Anterior cingulate cortex (tissue), 58 donors: ENCODE measurements around the gene ITGAE.

Experiments used
- DNase-seq, 58 donors: peaks; one replicate each; lab custom pipeline; 2025; lab: John Stamatoyannopoulos, UW

ITGAE gene

DNA sequence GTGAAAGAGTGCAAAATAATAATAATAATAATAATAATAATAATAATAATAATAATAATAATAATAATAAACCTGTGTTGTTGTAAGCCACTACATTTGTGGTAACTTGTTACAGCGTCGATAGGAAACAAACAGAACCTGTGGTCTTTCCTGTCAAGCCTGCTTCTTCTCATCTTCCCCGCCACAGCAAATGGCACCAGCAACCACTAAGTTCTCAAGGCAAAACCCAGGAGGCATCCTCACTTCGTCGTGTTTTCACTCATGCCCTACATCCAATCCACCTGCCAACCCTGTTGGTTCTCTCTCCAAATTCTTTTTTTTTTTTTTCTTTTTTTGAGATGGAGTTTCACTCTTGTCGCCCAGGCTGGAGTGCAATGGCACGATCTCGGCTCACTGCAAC, 34.2 kb downstream of the ITGAE start:
- no peak for DNase-seq

DNA sequence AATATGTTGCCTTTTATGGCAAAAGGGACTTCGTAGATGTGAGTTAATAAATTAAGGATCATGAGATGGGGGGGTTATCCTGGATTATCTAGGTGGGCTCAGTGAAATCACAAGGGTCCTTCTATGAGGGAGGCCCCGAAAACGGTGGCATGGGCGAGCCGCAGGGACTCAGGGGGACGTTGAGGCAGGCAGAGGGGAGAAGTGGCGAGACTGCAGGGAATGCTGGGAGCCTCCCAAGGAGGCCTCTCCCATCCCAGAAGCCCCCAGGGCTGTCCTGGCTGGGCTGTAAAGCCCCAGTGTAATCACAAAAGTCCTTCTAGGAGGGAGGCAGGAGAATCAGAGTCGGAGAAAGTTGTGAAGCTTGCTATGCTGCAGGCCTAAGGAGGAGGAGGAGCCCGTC, 35.0 kb downstream of the ITGAE start:
- DNase-seq: no peak

DNA sequence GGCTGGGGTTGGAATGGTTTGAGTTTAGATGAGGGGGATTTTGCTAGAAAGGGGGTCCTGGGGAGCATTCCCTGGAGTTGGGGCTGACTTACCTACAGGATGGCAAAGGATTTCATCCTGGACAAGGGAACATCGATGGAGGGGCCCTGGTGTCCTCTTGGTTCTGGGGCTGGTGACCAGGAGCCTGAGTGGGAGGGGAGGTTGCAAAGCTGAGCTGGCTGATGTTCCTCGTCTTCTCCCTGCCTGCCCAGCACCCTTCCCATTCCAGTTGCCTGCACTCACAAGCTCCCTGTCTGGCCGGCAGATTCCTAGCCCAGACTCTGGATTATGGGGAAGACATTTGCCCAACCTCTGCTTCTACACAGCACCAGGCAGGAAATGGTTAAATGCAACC, 37.2 kb downstream of the ITGAE start:
- no peak for DNase-seq

DNA sequence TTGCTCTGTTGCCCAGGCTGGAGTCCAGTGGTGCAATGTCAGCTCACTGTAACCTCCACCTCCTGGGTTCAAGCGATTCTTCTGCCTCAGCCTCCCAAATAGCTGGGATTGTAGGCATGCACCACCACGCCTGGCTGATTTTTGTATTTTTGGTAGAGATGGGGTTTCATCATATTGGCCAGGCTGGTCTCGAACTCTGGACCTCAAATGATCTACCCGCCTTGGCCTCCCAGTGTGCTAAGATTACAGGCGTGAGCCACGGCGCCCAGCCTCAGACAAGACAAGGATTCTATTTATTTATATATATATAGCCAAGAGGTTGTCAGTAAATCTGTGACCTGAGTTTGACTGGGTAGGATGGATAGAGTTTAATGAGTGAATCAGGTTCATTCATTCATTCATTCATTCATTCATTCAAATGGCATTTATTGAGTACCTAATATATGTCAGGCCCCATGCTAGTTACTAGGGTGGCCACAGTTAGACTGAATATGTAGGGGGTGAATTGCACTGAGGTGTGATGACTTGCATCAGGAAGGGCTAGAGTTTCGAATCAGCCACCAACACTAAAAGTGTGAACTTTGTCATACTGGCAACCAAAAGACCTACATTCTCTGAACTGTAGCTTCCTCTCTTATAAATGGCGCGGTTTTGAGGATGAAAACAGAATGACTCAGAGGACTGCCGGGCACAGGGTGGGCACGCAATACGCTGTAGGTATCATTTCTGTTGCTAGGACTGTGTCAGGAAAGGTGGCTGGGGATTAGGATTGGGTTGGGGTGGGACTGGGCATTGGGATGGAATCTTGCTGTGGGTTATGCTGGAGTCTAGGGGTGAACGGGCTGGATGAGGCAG, 37.8 kb downstream of the ITGAE start:
- no peak for DNase-seq

DNA sequence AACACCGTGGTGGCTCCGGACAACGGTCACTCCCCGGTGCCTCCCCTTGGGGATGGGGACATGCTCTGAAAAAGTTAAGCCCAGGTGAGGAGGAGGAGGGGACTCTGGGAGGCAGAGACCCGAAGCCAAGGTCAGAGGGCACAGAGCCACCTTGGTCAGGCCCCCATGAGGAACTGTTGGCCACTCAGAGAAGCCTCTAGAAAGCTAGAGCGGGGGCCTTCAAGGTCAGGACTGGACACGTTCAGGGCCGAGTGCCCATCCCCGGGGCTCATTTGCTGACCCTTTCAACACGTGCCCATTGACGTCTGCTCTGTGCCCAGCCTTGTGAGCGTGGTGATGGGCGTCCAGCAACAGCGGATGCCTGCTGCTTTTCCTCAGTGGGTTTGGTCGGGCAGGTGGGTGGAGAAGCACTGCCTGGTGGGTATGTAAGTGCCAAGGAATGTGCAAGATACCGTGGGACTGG, 39.0 kb downstream of the ITGAE start:
- no peak for DNase-seq

DNA sequence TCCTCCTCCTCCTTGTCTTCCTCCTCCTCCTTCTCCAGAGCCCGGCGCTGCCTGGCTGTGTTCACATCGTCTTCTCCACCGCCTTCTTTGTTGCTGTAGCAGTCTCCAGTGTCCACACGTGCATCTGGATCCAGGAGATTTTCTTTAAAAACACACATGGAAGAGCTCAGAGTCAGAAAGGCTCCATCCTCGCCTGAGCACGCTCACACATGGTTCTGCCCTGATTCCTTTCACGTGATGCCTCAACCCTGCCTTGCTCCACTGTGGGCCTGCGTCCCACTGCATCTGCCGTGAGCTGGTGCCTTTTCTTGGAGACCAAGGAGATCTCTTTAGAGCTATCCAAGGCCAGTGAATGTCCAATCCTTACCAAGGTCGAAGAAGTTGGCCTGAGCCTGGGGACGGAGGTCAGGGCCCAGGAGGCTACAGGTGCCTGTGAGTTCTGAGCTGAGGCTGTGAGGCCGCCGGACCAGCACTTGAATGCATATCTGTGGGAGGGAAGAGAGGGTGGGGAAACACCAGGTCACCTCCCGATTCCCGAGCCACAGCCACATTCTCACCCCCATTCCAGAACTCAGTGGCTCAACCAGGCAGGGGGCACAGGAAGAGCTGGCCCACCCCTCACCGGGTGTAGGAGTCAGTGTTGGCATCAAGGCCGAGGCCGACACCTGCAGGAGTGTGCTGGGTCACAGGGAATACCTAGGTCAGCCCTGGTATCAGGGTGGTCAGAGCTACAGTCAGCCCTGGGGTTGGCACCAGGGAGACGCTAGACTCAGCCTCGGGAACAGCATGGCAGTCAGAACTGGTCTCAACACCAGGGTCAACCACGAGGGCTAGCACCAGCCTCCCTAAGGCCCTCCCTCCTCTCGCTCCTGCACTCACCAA, 39.7 kb downstream of the ITGAE start:
- DNase-seq: no peak

DNA sequence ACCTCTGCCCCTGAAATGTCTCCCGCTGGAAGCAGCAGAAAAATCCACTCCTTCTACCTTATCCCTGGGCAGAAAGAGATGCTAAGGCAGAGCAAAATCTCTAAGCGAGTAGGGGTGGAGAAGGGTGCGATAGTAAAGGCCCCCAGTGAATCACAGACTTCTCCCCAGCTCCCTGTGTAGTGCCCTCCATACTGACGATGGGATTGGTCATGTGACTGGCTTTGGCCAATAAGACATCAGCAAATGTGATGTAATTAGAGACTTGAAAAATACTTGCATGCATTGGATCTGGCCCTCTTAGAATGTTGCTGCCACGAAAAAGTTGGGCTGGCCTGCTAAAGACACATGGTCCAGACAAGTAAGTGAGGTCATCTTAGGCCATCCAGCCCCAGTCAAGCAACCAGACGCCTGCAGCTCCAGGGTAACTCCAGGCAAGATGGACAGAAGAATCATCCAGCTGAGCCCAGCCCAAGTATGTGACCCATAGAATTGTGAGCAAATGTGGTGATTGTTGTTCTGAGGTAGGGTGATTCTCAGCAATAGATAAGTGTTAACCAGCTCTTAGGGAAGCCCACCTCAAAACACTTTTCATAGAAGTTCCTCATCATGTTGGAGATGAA, 41.3 kb downstream of the ITGAE start:
- DNase-seq: no peak

DNA sequence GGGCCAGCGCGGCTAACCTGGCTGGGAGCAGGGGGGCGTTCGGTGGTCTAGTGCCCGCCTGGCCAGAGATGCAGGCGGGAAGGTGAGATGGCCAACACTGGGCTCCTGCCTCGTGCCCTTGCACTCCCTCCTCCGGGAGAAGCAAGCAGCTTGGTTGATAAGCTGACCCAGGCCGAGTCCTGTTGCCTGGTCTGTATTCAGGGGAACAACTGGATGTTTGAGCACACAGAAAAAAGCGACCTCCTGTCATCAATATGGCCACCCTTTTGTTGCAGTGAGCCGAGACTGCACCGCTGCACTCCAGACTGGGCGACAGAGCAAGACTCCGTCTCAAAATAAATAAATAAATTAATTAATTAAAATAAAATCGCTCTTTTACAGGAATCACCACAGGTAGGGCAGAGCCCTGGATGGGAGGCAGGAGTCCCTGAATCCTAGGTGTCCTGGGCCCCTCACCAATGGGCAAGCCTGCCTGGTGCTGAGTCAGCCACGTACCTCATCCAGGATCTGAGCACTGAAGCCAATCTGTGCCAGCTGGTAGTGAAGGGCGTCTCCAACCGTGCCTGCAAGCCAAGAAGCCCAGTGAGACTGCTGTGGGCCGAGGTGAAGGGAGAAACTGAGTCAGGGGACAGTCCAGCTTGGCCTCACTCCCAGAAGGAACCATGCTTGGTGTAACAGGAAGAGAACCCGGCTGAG, 45.5 kb downstream of the ITGAE start:
- DNase-seq: no peak

DNA sequence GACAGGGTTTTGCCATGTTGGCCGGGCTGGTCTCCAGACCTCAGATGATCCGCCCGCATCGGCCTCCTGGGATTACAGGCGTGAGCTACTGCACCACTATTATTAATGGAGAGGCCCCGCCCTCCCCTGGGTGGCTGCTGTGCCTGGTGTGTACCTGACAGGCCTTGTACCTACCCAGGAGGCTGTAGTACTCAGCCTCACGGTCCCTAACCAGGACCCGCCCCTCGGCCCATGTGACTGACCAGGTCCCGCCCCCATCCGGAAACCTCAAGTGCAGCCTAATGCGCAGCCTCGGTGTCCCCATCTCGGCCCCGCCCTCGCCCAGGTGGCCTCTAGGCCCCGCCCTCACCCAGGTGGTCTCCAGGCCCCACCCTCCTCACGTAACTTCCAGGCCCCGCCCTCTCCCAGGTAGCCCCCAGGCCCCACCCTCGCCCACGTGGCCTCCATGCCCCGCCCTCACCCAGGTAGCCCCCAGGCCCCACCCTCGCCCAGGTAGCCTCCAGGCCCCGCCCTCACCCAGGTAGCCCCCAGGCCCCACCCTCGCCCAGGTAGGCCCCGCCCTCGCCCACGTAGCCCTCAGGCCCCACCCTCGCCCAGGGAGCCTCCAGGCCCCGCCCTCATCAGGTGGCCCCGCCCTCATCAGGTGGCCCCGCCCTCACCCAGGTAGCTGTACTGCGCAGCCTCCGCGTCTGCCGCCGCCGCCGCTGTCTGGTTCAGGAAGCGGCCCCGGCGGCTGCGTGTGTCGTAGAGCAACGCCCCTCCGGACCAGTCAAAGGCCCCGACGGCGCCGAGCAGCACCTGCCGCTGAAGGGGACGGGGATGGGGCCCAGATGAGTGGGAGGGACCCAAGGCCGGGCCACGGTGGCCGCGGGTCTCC, 46.3 kb downstream of the ITGAE start:
- DNase-seq: peak in 2 of 58 donors; percentile 16 to 48

DNA sequence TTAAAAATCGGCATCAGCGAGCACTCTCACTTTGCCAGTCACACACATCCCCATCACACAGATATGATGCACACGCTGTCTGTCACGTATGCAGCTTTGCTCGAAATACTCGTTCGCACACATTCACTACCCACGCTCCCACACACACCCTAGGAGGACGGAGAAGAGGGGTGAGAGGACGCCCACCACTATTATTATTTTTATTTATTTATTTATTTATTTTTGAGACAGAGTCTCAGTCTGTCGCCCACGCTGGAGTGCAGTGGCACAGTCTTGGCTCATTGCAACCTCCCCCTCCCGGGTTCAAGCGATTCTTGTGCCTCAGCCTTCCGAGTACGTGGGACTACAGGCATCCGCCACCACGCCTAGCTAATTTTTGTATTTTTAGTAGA, 46.9 kb downstream of the ITGAE start:
- no peak for DNase-seq

DNA sequence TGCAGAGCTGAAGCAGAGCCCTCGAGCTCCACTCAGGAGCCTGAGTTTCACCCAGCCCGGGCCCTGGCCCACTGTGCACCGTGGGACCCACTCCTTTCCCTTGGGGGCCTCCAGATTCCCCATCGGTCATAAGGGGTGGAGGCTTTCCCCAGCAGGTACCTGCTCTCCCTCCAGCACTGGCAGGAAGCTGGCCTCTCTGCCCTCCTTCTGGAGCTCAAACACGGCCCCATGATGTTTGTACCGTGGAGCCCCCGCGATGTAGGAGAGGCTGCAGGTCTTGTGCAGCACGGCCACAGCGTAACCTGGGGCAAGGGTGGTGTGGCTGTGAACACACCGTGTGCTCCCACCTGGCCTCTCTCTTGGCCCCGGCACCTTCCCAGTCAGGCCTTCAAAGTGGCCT, 47.4 kb downstream of the ITGAE start:
- no peak for DNase-seq

DNA sequence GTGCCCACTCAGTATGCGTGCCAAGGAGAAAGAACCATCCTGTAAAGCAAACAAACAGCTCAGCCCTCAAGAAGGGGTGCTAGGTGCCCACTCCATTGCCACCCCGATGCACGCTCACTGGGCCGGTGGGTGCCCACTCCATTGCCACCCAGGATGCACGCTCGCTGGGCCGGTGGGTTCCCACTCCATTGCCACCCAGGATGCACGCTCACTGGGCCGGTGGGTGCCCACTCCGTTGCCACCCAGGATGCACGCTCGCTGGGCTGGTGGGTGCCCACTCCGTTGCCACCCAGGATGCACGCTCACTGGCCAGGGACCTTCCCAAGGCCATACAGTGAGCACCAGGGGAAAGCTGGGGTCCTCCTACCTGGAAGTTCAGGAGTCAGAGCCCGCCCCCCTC, 49.2 kb downstream of the ITGAE start:
- no peak for DNase-seq

DNA sequence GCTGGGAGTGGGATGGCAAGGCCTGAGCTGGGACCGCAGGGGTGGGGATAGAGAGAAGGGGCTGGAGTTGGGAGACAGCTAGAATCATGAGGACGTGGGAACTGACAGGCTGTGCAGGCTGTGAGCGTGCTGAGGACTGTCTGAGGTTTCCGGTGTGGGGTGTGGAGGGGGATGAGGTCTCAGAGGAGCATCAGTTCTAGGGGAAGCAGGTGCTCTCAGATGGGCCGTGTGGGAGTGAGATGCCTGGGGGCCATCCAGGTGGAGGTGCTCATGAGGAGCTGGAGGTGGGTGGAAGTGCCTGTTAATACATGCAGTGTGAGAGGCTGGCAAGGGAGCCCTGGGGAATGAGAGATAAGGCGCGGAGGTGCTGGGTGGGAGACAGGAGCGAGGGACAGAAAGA, 50.1 kb downstream of the ITGAE start:
- no peak for DNase-seq

DNA sequence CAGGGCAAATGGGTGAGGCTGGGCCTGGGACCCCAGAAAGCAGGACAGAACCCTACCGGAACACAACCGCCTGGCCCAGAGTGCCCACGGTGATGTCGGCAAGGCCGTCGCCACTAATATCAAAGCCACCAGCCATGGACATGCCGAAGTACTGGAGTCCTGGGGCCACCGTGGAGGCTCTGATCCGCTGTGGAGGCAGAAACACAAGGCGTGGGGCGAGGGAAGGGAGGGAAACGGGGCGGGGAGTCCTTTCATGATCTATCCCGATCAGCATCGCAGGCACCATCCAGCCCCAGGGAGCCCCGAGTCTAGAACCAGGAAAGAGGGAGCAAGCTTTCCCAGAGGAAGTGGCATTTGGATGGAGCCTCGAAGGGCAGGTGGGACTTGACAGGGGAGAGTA, 50.7 kb downstream of the ITGAE start:
- no peak for DNase-seq

DNA sequence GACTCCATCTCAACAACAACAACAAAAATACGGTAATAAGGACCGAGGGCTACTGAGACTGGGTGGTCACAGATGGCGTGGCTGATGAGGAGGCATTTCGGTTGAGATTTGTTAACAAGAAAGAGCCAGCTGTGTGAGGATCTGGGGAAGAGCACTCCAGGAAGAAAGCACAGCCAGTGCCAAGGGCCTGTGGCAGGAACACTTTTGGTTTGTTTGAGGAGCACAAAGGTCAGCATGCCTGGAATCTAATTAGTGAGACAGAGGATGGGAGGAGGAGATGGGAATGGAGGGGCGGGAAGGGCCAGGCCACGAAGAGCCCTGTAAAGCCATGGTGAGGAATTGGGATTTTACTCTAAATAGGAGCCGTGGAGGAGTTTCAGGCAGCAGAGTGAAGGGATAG, 52.4 kb downstream of the ITGAE start:
- DNase-seq: no peak

DNA sequence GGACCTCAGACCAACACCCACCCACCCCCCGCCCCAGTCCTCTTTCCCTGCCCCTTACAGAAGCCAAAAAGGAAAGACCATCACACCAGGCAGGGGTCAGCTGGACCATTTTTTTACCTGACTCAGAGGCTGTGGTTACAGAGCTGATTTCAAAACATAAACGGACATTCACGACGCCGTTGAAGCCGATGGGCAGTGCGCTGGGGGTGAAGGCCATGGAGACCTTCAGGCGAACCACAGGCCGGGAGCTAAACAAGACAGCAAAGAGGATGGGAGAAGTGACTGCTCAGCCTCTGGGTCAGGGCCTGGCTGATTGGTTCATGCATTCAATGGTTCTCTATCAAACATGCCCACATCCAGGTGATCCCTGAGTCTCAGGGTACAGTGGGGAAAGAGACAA, 53.2 kb downstream of the ITGAE start:
- no peak for DNase-seq

DNA sequence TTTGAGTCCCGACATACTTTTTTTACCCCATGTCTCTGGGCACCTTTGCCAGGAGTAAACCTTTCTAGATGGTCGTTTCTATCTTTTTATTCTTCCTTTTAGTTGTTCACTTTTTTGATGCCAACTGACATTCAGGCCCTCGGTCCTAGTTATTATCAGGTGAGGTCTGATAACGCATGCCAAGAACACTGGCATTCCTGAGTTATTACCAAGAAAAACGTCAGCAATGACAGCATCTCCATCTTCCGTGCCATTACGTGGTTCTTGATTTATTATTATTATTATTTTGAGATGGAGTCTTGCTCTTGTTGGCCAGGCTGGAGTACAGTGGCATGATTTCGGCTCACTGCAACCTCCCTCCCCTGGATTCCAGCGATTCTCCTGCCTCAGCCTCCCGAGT, 55.9 kb downstream of the ITGAE start:
- DNase-seq: no peak

DNA sequence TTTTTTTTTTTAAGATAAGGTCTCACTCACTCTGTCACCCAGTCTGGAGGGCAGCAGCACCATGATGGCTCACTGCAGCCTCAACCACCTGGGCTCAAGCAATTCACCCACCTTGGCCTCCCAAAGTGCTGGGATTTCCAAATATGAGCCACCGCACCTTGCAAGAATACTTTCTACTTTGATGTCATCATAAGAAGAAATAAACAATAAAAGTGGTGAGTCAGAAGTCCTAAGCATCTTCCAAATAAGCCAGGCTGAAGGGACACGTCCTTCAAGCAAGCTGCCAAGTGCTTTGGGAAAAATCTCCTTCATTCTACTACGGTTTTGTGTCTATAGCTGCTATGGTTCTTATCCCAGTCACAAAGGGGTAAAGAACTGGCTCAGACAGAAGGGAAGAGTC, 57.0 kb downstream of the ITGAE start:
- no peak for DNase-seq

DNA sequence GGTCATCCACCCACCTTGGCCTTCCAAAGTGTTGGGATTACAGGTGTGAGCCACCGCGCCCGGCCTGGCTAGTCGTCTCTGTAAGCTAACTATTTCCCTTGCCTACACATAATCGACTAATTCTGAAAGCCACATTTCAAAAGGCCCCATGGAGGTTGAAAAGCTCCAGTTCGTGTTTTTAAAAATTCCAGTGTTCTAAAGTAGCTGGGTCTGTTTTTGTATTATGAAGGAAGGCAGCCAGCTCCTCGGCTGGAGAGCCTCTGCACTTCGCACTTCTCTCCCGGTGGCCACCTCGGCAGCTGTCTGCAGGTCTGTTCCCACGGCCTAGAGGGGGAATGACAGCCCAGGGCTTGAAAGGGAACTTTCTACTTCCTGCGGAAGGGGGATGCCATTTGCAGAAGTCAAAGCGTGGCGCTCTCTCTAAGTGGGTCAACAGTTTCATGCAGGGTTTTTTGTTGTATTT, 60.3 kb downstream of the ITGAE start:
- no peak for DNase-seq
